CD4-positive, alpha-beta T cell treated with Interferon gamma for 1 hour (primary cell): ENCODE results near the gene KMT2B.

Experiments used
- DNase-seq: peaks from one replicate; pipeline ENCODE4 v3.0.0-alpha.2; 2020

Gene KMT2B

DNA sequence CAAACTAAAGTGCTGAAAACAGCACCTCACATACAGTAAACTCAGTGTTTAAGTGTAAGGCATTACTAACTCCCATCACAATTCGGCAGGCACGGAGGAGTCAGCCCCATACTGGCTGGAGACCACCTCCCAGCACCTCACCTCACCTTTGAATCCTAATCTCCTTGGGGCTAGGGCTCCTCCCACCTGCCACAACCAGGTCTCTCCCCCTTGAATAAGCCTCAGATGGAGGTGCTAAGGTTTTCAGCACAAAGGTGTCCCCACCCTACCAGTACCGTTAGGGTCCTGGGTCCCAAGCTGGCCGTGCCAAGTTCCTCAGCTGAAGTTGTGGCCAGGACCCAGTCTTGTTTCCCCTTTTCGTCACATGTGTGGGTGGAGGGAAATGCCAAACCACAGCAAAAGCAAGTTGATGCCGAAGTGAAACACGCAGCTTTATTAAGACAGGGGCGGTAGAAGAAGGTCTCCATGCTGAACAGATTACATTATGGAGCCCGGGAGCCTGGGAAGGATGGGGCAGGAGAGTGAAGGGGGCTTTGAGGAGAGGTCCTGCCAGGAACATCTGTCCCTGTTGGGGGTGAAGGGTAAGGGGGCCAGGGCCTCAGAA lies 24.4 kb downstream of the KMT2B start, which contains the start of gene IGFLR1:
Gene IGFLR1 (minus strand): TSS at position 332 of the 604 bp plus-strand sequence. CDS start 1,272 bp downstream, outside the sequence.
- DNase-seq, result peak; percentile 77

DNA sequence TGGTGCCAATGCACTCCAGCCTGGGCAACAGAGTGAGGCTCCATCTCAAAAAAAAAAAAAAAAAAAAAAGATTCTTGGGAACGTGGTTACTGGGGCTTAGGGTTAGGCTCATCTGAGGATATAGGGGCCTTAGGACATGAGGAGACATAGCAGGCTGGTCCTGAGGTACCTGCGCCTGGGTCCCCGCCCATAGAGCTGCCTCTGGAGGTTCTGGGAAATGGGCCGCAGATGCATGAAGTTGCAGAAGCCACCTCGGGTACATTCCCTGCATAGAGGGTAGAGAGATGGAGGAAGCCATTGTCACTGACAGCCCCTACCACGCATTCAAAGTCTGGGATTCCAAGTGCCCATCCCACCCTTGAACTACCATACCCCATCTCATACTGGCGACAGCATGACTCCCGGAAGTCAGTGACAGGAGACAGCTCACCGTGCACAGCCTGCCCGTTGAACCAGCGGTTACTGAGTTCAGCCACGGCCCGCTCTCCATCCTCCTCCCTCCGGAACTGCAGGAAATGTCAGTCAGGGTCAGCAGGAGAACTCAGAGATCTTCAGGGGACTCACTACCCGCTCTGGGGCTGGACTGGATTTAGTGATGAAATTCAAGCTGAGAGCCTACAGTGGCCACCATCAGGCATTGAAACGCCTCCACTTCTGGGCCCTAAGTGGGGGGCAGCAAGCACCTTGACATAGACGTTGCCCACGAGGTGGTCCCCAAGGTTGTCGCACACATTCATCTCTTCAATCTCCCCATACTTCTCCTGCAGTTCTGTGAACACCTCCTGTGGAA lies 26.0 kb downstream of the KMT2B start:
- no peak for DNase-seq

DNA sequence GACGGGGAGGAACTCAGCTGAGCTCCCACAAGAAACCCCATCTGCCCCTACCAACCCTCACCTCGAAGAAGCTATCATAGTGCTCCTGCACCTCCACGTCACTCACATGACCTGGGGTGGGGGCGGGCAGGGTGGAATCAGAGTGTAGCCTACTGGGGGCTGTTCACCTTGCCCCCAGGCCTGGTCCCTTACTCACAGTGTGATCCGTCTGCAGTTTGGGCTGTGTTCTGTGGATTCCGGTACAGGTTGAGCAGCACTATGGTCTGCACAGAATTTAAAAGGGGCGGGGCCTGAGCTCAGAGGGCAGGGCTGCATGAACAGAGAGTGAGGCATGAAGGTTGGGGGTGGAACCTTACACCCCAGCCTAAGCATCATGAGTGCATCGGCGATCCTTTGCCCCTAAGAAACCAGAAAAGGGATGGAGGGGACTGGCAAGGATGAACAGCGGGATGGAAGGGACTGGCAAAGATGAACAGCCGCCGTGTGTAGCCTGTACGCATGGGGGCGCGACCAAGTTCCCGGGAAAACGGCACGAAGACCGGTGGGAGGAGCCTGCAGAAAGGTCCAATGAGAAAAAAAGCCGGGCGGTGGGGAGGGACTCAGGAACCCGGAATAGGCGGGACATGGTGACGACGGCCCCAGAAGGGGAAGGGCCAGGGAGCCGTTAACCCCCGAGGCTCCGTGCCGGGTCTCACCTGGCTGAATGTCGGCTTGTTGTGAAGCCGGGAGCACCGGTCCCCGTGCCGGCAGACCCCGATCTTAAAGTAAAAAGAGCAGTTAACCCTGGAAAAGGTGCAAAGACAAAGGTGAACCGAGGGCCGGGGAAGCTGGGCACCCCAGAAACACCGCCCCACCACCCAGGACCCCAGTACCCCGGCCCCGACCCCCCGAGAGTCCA lies 26.9 kb downstream of the KMT2B start:
- DNase-seq, result peak; percentile 94

DNA sequence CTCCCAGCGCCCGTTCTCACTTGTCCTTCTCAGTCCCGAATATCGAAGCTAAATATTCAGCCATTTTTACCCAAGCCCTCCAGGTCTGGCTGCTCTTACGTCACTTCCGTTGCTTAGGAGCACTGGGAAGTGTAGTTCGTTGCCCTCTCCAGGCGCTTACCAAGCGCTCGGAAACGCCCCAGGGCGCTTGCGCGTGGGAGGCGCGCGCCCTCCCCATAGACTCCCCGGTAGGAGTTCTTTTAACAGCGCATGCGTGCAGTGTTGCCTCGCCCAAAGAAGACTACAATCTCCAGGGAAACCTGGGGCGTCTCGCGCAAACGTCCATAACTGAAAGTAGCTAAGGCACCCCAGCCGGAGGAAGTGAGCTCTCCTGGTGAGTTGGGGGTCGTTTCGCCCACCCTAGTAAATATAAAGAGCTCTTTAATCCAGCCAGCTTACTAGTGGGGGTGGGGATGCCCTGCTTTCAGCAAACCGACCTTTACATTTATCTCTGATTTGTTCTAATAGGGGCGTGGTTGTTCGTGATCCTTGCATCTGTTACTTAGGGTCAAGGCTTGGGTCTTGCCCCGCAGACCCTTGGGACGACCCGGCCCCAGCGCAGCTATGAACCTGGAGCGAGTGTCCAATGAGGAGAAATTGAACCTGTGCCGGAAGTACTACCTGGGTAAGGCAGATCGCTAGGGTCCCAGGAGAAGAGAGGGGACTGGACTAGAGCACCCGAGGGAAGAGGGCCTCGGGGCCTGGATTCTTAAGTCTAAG lies 27.7 kb downstream of the KMT2B start, which contains the start of the genes PSENEN and U2AF1L4:
Gene PSENEN (plus strand): TSS at position 324 of the 759 bp plus-strand sequence. CDS start 280 bp downstream, at position 604.
Gene U2AF1L4 (minus strand): TSS at position 91 of the 759 bp plus-strand sequence. CDS start 27 bp downstream, at position 64.
- peak; percentile 100 for DNase-seq

DNA sequence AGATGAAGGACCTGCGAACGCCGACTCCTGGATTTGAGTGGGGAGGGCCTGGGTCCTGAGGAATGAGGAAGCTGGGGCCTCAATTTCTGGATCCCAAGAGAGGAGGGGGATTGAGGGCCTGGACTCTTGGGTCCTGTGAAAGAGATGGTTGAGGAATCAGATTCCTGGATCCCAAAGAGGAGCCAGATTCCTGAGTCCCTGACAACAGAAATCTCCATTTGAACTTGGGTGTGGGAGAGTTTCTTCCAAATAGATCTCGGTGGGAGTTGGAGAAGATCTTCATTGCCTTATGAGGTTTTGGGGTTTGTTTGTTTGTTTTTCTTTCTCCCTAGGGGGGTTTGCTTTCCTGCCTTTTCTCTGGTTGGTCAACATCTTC lies 28.3 kb downstream of the KMT2B start:
- DNase-seq, result no peak

DNA sequence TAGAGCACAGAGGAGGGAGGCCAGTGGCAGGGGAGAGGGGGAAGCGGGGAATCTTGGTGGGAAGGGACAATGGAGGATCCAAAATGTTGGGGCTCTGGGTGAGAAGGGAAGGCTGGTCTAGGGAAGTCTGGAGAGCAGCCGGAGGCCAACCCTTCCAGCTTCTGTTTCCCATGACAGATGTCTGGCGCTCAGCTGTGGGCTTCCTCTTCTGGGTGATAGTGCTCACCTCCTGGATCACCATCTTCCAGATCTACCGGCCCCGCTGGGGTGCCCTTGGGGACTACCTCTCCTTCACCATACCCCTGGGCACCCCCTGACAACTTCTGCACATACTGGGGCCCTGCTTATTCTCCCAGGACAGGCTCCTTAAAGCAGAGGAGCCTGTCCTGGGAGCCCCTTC lies 28.7 kb downstream of the KMT2B start:
- DNase-seq, result no peak

DNA sequence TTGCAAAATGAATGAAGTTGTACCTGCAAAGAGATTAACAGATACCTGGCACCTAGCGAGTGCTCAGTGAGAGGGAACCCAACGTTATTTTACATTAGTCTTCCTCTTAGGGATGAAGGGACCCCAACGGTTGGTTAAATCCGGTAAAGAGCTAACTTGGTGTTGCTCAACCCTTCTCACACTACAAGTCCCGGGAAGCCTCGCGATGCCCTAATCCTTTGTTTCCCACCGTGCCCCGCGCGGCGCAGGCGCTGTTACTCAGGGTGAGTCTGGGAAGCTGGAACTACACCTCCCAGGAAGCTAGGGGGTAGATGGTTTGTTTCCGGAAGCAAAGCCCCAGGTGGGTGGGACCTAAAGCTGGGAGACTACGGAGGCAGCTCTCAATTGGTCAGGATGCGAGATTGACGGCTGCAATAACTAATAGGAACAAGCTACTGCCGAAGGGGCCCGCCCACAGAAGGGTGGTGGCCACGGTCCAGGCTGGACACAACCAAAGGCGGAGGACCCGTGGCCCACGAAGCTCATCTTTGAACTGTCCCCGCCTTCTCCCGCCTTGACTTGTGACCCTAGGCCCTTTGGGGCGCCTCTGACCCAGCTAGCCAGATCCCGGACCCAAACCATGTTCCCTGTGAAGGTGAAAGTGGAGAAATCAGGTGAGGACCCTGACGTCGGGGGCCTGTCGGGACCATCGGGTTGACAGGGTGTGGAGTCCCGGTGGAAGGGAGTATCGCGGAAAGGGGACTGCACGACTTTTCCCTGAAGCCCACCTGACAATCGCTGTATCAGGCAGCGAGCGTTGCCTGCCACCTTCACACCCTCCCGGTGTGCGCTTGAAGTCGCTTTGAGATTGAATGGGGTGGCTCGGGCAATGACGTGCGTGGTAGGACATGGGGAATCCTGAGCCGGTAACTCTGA lies 30.6 kb downstream of the KMT2B start, which contains the start of gene LIN37:
Gene LIN37 (plus strand): TSS at position 471 of the 915 bp plus-strand sequence. CDS start 149 bp downstream, at position 620.
- peak; percentile 99 for DNase-seq

DNA sequence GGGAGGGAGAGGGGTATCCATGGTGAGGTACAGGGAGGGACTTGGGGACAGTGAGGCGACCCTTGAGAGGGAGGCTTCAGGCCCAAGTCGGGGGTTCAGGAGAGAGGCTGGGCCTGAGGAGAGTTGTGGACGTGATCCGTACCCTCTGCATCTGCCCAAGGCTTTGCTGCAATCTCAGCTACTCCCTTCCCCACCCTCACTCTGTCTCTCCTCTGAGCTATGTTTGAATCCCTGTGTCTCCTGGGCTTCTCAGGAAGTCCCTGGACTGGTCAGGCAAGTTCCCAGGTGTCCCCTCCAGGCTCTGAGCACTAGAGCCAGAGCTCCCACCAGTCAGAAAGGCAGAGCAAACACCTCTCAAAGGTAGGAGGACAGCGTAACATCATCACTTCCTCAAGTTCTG lies 32.4 kb downstream of the KMT2B start:
- DNase-seq, result no peak

DNA sequence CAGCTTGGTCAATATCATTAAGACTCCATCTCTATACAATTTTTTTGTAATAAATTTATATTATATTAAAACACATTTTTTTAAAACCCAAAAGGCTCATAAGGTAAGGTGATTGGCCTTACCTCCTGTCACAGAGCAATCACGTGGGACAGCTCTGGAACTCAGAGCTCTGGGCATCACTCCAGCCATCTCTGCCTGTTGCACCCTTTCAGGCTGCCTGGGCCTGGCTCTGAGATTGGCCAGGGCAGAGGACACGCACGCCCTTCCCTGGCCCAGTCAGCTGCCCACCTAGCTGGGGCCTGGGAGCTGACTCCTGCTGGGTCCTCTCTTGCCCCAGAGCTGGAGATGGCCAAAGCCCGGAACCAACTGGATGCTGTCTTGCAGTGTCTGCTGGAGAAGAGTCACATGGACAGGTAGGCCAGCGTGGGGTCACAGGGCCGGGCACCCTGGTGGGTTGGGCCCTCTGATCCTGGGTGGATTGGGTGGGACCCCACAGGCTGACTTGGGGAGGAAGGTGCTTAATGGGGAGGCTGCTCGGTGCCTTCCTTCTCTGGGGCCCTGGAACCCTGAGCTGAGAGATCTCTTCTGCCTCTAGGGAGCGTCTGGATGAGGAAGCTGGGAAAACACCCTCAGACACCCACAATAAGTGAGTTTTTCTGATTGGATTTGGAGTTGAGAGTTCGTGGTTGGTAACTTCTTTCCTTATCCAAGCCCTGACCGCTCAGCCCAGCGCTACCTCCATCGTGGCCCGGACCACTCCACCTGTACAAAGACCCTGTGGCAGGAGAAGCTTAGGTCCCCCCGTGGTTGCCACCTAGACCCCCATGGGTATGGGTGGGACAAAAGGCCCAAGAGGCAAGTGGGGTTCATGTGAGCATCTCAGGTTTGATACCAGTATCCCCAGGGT lies 34.3 kb downstream of the KMT2B start:
- no peak for DNase-seq

DNA sequence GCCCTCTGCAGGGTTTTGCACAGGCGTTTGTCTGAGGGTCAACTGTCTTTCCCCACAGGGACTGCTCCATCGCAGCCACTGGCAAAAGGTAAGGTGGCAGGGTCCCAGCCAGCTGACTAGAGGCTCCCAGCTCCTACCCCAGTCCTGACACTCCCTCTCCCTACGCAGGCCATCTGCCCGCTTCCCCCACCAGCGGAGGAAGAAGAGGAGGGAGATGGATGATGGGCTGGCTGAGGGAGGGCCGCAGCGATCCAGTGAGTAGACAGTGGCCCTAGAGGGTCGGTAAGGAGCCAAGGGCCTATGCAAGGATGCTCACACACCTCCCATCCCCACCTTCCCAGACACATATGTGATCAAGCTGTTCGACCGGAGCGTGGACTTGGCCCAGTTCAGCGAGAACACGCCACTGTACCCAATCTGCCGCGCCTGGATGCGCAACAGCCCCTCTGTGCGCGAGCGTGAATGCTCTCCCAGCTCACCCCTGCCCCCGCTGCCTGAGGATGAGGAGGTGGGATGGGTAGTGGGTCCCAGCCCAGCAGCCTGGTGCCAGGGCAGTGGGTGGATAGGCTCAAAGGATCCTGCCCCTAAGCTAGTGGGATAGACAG lies 35.0 kb downstream of the KMT2B start:
- no peak for DNase-seq

DNA sequence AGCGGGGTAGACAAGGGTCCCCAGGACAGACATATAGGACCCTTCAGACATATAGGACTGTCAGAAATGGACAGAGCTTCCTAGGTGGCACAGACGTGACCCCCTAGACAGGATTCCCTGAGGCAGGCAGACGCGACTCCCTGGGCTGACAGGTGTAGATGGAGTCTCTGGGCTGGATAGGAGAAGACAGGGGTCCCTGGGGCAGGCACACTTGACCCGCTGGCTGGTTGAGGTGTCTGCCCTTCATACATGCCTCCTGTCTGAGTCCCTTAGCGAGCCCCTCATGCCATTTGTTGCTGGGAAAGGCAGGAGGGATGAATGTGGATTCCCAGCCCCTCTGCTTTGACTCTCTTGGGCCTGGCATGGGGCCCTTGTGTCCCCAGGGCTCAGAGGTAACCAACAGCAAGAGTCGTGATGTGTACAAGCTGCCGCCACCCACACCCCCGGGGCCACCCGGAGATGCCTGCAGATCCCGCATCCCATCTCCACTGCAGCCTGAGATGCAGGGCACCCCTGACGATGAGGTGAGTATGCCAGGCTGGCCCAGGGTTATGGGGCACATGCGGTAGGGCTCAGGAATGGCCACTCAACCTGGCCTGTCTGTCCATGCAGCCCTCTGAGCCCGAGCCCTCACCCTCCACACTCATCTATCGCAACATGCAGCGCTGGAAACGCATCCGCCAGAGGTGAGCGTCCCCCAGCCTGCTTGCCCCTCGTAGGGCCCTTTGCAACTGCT lies 36.0 kb downstream of the KMT2B start:
- no peak for DNase-seq

DNA sequence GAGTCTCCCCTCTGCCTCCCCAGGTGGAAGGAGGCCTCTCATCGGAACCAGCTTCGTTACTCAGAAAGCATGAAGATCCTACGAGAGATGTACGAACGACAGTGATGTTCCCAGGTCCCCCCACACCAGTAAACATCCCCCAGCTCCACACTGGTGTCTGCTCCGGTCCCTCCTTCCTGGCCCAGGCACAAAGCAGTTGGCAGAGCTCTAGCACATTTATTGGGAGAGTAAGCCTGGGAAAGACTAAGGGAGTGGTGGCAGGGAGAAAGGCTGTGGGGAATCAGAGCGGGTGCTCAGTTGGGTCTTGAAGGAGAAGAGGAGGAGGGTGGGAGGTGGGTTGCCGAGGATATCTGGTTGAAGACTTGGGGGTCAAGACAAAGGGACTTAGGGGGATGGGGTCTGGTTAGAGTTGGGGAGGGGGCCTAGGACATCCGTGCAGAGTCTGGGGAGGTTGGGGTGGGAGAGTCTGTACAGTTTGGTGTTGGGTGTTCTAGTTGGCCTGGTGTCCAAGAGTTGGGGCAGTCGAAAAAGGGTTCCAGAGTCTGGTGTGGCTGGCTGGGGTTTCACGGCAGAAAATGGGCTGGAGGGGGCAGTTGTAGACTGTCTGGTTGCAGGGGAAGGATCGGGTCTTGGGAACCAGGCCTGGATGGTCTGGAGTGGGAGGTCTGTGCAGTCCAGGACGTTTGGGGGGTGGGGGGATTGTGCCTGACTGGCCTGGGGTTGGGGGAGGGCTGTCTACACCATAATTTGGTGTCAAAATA lies 36.7 kb downstream of the KMT2B start:
- no peak for DNase-seq

DNA sequence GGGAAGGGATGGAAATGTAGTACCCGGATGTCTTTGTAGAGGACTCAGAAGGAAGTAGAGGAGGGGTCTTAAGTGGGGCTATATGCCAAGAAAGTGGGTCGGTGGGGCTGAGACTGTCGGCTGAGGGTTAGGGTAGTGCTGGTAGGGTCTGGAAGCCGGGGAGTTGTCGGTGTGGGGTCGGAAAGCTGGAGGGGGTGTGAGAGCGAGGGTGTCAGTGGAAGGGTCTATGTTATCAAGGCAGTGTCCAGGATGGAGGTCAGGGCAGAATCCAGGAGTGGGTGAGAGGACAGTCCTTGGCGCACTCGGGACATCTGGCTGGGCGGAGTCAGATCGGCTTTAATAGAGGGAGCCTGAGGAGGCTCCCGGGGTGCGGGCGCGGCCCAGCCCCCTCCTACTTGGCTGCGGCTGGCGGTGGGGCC lies 37.3 kb downstream of the KMT2B start:
- no peak for DNase-seq

DNA sequence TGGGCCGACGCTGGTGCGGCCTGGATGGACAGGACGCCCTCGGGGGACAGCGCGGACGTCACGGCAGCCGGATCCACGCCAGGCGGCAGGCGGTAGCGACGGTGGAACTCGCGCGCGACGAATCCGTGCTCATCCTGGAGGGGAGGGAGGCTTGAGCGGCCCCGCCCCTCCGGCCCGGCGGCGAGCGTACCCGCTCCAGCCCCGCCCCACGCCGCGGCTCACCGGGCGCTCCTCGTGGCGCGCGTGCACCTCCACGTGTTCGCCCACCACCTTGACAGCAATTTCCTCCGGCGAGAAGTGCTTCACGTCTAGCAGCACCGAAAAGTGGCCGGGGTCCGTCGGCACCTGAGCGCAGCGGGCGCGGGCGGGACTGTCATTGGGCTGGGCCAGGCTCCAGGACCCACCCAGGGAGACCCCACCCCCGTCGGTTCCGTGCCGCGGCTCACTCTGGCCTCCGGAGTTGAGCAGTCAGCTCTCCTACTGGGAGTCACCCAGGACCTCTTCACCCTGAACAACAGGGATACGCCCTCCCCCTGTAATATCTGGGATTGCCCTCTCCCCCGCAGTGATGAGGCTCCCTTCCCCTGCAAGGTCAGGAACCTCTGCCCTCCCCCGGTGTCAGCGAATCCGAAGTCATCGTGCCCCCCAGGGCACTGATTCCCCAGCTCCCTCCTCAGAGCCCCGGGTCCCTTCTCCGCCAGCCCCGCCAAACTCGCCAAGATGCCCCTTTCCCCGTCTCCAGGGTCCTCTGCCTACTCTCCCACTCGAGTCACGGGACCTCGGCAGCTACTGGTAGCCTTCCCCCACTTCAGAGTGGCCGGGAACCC lies 38.0 kb downstream of the KMT2B start:
- peak; percentile 61 for DNase-seq

DNA sequence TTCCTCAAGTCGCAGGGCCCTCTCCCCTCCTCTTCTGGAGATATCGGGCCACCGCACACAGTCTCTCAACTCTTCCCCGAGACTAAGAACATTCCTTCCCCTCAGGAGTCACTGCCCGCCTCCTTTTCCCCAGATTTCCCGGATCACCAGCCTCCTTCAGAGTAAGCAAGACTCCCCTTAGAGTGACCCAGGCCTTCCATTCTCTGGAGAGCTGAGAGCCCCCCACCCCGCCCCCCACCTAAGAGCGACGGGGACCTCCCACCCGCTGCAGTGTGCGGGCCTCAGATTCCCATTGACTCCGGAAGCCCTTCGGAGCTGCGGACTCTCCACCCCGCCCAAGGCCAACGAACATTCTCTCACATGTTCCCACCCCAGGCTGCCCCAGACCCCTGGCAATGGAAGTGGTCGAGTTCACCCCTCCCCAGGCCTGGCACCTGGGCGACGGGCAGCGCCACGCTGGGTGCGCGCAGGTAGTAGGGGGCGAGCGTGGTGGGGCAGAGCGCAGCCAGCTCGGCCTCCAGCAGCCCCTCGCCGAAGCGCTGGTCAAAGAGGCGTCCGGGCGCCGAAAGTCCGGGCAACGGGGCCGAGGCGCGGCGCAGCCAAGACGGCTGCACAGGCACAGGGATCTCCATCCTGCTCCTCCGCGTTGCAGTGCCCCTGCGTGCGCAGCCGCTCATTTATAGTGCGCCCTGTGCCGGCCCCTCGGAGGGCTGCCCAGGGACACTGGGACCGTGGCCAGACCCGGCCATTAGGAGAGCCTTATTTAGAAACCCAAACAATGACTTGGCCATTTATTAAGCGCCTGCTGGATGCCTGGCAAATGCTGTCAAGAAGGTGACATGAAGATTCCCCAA lies 38.8 kb downstream of the KMT2B start, which contains the start of gene HSPB6:
Gene HSPB6 (minus strand): TSS at position 653 of the 854 bp plus-strand sequence. CDS start 21 bp downstream, at position 632.
- no peak for DNase-seq

DNA sequence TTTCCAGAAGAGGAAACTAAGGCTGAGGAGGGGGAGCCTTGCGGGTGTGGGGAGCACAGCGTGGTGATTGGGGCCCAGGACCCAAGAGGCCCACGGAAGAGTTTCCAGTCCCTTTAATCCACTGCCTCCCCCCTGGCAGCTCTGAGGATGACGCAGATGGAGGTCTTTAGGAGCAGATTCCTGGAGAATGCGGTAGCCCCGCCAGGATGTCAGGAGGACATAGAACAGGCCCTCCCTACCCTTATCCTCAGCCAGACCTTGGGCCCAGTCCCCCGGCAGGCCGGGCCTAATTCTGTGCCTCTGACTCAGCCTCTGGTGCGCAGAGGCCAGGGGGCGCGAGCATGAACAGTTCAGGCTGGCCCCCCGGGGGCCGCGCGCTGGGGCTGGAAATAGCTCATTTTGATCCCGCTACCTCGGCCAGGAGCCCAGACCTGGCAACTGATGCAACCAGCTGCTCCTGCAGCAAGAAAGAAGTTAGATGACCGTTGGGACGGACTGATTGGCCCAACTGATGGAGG lies 39.5 kb downstream of the KMT2B start:
- no peak for DNase-seq
